Endometrial microvascular endothelial cells (primary cell): Measurements from ENCODE around the gene CDC42BPA. TPM values are rescaled to one million over a fixed set of nuclear protein-coding genes. Genes with fewer than 3 reads are reported as not detected.
"Not testable (repeated sequence)": the region's sequence is repeated elsewhere in the genome, so short reads cannot be mapped to it uniquely, and the experiment has no call there.

Source experiments
- in situ Hi-C: cut with HindIII; loops from 2 replicates; pipeline ENCODE4 v1.10.0; 2017; ENCODE audit warnings: low sequenced_read_pairs, low pct_unique_long_range_greater_than_20kb; ENCODE audit errors: inconsistent ontology term
- total RNA-seq: library from RNA; depleted of rRNA; stranded (reverse); fragments of >200 nt; gene quantifications from one replicate; pipeline ENCODE4 v1.2.3, GENCODE V29; 2015; ENCODE audit errors: inconsistent ontology term

CDC42BPA gene
- total RNA-seq, 1 donor from 2014 or later, result 47.6 TPM

DNA sequence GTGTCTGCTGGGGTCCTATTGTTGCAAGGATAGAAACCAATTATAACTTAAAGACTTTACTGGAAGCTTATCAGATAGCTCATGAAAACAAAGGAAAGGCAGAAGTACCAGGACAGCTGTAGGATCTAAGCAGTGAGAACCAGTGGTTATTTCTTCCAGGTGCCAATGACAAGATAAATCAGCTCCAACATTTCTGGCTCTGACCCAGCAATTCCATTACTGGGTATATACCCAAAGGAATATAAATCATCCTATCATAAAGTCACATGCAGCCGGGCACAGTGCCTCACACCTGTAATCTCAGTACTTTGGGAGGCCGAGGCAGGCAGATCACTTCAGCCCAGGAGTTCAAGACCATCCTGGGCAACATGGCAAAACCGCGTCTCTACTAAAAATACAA lies 17.8 kb upstream of the CDC42BPA start:
- in situ Hi-C loops, result not testable (repeated sequence)

DNA sequence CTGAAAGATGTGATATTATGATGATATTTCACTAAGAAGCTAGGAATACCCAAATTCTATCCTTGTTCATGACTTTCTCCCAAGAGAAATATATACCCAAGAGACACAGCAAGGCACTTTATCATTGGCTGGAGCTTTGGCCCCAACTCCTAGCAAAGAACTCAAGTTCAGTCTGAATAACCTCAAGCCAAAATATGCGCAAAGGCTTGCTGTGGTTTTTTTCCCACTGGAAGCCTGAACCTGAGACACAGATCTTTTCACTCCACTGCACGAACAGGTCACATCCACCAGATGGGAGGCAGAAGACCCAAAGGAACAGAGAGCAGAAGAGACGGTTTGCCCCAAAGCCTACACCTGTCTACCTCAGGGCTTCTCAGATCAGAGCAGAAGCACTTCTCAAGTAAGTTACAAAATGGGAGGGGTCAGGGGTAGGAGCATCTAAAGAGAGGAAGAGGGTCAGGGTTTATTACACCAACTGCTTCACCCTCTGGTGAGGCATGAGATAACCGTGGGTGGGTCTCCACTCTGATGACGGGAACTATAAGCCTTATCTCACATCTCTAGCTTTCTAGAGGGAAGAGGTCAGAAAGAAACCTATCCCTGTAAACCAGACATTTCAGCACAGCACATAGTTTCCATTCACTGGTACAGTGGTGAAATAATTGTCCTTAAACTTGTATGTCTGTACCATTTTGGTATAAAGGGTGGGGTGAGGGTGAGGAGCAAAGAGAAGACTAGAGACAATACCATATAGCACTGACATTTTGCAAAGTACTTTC lies 17.1 kb upstream of the CDC42BPA start:
- in situ Hi-C loops, result no loop called here

DNA sequence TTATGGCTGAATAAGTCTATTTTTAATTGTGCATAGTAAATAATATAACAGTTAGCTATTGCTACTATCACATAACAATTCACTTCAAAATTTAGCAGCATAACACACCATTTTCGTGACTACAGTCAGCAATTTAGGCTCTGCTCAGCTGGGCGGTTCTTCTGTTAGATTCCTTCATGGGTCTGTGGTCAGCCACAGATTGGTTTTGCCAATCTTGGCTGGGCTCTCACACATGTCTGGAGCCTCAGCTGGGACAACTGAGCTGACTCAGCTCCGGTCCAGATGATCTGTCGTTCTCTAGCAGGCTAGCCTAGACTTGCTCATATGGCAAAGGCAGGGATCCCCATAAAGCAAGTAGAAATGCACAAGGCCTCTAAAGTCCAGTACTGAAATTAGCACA lies 15.1 kb upstream of the CDC42BPA start:
- in situ Hi-C loops, result no loop called here

DNA sequence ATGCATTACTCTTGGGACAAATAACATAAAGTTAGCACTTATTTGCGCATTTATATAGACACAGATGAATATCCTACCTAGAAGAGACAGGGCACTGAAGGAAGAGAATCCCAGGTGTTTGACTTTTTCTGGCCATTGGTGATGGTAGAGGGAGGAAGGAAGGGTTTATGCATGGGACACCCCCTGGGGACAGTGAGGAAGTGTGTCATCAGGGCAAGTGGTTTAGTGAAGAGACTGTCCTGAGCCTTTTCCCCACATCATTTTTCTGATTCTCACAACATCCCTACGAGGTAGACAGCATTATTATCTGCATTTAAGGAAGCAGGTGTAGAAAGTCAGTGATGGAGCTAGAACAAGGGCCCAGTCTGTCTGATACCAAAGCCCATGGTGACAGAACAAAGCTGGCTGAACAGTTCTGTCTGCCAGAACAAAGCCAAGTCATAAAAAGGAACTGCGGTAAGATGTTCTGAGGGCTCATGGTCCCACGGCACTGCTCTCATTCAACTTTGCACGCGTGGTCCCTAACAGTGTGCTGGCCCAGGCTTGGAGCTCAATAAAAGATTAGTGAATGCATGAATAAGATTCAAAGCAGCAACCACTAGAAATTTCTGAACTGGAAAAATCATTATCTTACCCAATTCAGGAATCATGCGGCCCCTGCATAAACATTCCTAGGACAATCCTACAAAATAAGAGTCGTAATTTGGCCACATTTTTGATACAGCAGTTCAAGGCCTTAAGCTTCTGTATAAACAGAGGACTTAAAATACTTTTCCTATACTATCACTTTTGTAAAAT lies 12.2 kb upstream of the CDC42BPA start:
- in situ Hi-C loops, result no loop called here

DNA sequence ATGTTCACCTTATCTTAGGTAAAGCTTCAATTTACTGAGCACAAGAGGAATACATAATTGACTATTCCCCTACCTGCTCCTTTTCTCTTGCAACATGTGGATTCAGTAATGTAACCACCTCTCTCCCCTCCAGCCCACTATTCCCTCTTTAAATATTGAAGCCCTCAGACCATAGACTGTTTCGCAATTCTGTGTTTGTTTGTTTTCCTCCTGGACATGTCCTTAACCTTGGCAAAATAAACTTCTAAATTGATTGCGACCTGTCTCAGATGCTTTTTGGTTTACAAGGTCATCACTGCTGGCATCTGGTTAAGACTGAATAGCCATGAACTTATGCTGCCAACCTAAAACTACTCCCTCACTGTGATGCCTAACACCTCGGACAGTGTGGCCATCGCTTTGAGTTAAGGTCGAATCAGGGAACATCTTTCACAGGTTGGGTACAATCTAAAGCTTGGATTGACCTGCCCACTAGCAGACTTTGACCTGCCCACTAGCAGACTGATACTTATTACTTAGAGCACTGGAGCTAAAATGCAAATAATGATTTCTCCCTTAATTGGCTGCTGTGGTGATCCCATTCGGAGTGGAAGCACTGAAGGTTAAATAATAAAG lies 10.2 kb upstream of the CDC42BPA start:
- in situ Hi-C loops, result no loop called here

DNA sequence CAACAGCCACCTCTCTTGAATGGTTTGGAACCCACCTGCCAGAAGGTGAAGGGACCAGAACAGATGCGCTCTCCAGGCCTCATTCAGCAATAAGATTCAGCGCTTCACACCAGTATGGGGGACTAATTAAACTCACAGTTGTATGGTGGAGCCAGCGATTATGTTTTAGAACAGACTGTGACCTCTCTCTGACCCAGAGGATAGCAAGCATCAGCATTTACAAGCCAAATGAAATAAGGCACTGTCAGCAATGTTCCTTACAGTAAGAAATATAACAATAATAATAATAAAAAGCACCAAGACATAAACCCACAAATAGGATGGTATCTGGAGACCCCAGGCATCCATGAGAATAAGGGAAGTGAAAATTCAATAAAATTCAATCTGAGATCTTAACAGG lies 6.9 kb upstream of the CDC42BPA start:
- in situ Hi-C loops, result no loop called here

DNA sequence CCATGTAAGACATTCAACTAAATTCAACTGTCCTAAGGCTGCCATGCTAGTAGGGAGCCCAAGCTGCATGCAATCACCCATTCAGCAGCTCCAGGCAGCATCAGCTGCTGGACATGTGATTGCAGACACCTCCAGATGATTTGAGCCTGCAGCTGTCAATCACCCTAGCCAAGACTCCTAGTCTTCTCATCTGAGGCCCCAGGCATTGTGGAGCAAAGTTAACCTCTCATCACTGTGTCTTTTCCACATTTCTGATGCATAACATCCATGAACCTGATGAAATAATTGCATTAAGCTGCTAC lies 5.6 kb upstream of the CDC42BPA start:
- in situ Hi-C loops, result loop anchor here (25.0 kb wide), 1 partner anchor 113 kb away; no protein-coding TSS in a partner anchor

DNA sequence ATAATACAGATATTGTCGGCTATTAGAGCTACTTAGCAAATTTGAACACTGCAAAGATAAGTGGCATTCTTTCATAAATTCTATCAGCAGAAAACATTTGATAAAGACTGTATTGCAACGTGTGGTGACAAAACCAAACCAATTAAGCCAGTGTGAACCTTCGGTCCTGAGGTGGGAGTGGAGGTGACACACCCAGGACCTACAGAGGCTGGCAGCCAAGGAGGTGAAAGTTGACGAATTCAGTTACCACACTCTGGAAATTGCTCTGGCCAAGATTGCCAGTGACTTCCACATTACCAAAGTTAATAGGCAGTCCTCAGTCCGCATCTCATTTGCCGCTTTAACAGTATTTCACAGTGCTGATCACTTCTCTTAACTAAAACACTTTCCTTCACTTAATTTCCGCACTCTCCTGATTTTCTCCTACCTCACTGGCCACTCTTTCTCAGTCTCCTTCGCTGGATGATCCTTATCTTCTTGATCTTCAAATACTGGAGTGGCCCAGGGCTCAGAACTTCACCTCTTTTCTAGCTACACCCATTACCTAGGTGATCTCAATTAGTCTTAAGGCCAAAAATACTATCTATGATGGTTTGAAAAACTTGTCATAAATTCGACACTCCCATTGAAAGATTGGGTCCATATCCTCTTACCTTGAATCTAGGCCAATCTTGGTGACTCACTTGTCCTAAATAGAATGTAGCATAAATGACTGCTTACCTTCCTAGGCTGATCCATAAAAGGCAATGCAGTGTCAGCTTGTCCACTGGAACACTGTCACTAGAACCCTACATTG lies 5.1 kb upstream of the CDC42BPA start:
- in situ Hi-C loops, result loop anchor here (25.0 kb wide), 1 partner anchor 114 kb away; no protein-coding TSS in a partner anchor

DNA sequence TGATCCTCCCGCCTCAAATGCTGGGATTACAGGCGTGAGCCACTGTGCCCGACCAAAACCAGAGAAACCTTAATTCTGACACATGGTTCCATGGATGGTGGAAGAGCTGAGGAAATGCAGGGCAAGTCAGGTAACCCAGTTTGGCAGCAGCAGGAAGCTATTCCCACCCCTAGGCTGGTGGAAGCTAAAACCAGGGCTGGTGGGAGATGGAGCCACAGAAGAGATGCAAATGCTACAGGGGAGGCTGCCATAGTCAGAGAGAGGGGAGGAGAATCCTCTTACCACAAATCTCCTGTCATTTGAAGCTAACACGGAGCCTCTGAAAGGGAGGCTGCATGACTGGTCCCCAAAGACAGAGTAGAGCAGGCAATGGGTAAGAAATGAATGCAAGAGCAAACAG lies 4.1 kb upstream of the CDC42BPA start:
- in situ Hi-C loops, result loop anchor here (25.0 kb wide), 1 partner anchor 115 kb away; no protein-coding TSS in a partner anchor

DNA sequence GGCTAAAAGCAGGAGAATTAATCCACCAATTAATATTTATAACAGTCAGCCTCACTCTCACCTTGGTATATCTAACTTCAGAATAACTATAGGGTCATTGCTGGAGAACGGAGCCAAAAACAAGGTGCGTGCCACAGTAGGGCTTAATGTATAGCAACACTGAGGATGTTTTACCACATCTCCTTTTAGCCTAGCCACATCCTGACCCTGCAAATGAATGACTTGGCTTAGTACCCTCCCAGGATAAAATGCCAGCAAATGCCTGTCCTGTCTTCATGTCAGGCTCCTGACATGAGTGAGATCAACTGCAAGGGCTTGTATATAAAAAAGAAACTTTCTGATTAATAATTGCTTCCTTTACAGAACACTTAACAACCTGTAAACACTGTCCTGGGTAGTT lies 2.7 kb upstream of the CDC42BPA start:
- in situ Hi-C loops, result loop anchor here (25.0 kb wide), 1 partner anchor 116 kb away; no protein-coding TSS in a partner anchor

DNA sequence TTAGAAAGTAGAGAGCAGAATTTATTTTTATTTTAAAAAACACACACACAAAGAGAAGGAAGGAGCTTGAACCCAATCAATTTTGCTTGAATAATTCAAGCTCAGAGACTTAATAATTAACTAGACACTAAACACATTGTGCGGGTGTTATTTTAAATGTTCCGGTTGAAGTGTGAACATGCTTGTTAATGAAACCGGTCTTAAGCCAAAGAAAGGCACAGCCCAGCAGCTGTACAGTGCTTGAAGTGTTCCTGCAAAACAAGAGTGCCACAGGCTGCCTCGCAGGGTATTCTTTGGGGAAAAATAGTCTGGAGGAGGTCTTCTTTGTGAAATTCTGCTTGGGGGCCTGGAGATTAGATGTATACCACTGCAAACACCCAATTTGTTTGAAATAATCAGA lies 2.2 kb upstream of the CDC42BPA start:
- in situ Hi-C loops, result loop anchor here (25.0 kb wide), 1 partner anchor 117 kb away; no protein-coding TSS in a partner anchor

DNA sequence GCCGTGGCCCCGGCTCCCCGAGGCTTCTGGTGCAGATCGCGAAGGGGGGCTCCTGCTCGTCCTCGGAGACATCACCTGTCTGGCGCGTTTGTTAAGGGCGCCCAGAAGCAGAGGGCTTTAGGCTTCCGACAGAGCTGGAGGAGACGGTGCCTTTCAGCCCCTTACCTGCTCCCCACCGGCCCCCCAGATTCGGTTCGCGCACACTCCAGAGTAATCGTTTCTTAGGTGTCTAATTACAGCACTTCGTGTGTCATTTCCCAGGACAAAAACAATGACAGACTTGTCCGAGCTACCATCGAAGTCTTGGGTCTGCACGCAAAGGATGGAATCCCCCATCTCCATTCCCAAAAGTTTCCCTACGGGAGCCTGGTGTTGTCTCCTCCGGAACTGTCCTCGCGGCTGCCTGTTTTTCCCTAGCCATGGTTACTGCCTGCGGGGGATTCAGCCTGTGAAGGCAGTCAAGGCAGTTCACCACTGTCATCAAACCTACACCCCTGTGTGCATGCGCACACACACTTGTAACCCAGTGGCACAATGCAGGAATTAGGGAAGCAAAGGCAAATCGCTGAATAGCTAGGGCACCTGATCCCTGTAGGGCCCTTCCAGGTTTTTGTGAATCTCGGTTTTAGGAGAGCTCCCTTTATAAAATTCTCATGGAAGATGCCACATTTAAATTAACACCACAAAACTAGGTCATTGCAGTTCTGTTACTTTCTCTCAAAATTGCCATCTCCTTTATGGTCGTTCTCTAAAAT lies 738 bp upstream of the CDC42BPA start:
- in situ Hi-C loops, result loop anchor here (25.0 kb wide), 1 partner anchor 118 kb away; no protein-coding TSS in a partner anchor

DNA sequence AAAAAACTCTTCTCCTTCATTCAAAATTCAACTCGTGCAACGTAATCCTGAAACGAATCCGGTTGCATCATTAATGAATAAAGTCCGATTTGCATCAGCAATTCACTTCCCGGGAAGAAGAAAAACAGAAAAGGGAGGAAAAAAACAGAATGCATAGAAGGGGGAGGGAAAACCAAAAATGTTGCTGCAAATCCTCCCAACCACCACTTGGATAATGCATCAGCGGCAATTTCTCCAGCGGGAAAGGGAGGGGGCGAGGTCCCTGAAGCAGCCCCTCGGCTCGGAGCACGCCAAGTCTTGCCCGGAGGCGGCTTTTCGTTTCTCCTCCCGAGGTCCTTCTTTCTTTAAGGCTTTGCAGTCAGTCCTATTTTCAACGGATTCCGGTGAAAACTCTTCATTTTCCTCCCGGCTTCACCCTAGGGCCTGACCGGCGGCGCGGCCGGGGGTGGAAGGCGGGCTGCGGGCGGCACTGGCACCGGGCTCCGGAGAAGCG lies 723 bp downstream of the CDC42BPA start:
- in situ Hi-C loops, result loop anchor here (25.0 kb wide), 1 partner anchor 120 kb away; no protein-coding TSS in a partner anchor

DNA sequence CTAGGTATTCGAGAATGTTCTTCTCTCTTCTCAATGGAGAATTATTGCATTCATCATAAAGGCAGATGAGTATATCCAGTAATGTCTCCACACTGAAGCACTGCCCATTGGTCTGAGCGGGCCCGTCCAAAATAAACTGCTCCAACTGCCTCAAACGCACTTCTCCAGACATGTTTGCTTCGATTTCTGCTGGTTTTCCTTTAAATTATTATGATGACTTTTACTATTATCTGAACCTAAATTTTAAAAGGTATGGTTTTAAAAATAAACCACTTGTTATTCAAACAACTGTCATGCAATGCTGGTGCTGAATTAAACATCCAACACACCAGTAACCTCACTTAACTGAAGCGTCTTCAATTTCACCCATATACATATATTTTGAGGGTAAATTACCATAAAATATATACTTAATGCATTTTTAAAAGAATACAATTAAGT lies 1.3 kb downstream of the CDC42BPA start:
- in situ Hi-C loops, result loop anchor here (25.0 kb wide), 1 partner anchor 120 kb away; no protein-coding TSS in a partner anchor

DNA sequence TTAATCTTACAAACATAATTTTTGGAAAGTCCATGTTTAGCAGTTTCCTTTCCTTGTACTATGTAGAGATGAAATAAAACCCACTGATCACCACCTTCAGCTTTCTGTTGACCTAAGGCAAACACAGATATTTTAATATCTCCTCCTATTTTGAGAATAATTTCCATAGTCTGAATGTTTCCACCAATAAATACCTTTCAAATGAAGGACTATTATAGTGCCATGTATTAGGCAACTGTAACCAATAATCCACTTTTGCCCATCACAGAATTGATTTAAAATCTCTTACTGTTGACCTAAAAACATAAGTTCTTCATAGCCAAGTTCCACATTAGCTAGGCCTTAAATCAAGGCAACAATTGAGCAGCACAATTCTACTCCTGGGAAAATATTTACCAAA lies 1.8 kb downstream of the CDC42BPA start:
- in situ Hi-C loops, result loop anchor here (25.0 kb wide), 1 partner anchor 121 kb away; no protein-coding TSS in a partner anchor

DNA sequence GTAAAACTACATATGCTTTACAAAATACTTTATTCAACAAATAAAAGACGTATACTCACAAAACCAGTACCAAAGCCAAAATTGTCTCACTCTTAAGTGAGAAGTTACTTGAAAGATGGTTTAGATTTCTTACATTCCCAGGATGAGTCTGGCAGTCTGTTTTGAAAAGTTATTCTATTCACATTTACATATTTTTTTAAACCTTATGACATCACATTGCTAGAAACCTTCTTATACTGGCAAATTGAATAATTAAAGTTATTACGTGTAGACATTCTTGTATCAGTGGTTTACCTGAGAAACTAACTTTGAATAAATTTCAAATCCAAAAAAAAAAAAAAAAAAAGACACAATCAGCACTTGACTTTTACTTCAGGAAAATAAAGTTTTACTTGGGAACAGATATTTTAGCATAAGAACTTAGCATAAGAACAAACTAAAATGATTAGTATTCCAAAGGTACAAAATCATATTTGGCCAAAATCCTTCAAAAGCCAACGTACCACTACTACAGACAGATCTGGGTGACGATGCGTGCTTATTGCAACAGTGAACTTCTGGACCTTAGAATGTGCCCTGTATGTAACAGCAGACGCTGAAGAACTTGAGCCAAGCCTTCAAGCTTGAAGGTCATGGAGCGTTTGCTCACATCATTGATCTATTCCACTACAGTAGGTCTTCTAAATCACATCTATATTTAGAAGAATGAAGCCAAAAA lies 2.5 kb downstream of the CDC42BPA start:
- in situ Hi-C loops, result loop anchor here (25.0 kb wide), 1 partner anchor 122 kb away; no protein-coding TSS in a partner anchor
